GM04504 (cell line): ENCODE measurements around the gene C6orf47.
A peak's percentile ranks its signal among the peaks of the same experiment; 100 is the strongest.
"Not testable (repeated sequence)": the region's sequence is repeated elsewhere in the genome, so short reads cannot be mapped to it uniquely, and the experiment has no call there.

Source experiments
- DNase-seq: peaks from one replicate; pipeline ENCODE4 v3.0.0-alpha.2; 2012; ENCODE audit warnings: low read depth

The C6orf47 gene, protein sequence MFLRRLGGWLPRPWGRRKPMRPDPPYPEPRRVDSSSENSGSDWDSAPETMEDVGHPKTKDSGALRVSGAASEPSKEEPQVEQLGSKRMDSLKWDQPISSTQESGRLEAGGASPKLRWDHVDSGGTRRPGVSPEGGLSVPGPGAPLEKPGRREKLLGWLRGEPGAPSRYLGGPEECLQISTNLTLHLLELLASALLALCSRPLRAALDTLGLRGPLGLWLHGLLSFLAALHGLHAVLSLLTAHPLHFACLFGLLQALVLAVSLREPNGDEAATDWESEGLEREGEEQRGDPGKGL

GRCh38 chr6:31660381-31661261 lies at the start of gene C6orf47:
C6orf47 (minus strand) TSS chr6:31660778; CDS start chr6:31659947, 831 bp downstream.
- peak; percentile 45 for DNase-seq

- not testable (repeated sequence) for DNase-seq
These were observed 48.6 kb upstream of the C6orf47 start for GRCh38 chr6:31709157-31709556.

DNA sequence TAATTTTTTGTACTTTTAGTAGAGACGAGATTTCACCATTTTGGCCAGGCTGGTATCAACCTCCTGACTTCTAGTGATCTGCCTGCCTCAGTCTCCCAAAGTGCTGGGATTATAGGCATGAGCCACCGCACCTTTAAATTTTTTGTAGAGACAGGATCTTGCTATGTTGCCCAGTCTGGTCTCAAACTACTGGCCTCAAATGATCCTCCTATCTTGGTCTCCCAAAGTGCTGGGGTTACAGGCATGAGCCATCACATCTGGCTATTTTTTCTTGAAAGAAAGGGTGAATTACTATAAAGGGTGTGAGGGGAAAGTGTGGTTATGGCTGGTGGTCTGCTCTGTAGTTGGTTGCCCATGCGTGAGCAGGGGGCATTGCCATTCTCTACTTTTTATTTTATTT lies 47.6 kb upstream of the C6orf47 start:
- no peak for DNase-seq

- no peak for DNase-seq
These were observed 47.1 kb upstream of the C6orf47 start for GRCh38 chr6:31707701-31708100.

- no peak for DNase-seq
These were observed 46.0 kb upstream of the C6orf47 start, which contains the start of gene LY6G6F for GRCh38 chr6:31706599-31706998. LY6G6F (plus strand) TSS chr6:31706866; CDS start chr6:31706907, 41 bp downstream.

DNA sequence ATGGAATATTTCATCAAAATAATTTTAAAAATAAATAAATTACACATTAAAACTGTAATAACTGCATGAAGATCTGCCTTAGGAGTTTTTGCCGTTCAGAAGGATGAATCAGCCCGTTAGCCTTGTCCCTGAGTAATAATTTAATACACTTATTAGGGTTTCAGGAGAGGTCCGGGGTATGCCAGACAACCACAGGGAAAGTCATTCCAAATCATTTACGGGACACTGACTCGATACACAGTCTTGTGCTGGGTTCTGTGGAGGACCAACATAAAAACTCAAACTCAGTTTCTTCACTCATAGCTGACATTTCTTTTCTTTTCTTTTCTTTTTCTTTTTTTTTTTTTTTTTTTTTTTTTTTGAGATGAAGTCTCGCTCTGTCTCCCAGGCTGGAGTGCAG lies 45.4 kb upstream of the C6orf47 start:
- DNase-seq = no peak

DNA sequence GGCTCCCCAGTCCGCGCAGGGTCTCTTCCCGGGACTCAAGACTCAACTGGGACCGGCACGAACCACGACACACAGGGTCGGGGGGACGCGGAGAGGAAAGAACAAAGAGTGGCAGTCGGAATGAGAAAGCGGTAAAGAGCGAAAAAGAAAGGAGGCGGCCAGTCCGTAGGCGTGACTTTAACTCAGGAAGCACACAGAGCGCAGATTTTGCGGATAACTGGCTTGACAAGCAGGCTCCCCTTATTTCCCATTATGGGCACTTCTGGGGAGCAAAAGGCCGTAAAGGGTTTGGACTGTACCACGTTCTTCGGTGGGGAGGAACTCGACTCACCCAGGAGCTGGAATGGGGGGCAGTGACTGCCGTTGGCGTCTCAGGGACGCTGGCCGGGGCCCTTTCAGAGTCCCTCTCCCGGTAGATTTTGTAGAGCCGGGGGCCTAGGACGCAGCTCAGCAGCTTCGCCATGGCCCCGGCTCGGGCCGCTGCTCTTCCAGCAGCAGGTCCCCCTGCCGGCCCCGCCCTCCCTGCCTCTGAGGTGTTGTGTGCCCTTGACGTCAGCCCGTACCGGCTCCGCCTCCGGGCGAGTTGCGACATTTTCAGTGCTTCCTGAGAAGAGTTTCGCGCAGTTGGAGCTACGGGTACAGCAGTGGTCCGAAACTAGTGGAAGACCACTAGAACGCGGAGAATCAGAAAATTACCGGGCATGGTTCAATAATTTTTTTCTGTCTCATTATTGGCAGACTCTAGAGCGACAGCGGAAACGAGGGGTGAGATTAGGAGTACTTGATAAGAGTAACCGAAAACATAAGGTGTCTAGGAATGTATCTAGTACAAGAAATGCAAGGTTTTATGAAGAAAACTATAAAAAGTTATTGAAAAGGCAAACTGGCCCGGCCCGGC lies 42.5 kb upstream of the C6orf47 start, which contains the start of gene ABHD16A:
TSS of gene ABHD16A (minus strand) at position 506 of the 898 bp plus-strand sequence. CDS start at position 463, 43 bp downstream.
- DNase-seq = peak; percentile 96

- no peak for DNase-seq
These were observed 41.8 kb upstream of the C6orf47 start for GRCh38 chr6:31702405-31702818.

DNA sequence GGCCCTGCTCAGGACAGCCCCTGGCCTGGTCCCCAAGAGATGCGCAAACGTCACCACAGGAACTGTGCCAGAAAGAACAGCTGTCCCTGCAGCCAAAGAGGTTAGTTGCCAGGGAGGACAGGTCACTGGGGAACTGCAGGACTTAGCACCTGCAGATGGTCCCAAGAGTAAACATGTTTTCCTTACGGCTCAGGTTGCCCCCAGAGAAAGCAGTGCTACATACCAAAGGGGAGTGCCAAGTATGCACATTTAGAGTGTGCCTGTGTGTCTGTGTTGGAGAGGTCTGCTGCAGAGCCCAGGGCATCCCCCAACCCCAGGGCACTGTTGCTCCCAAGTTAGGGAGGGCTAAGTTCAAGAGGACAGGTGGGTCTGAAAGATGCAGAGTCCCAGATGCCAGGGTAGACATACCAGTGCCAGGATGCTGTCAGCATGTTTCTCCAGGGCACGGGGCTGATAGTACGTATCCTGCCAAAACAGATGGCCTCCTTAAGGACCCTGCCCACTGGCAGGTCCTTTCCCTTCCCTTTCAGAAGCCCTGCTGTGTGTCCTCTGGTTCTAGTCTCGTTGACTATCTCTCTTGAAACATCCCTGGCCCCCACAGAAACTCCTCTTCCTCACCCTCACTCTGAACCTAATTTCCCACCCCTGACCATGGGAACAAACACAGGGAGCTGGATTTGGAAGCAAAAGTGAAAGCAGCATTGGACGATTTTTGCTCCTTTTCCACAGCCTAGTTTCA lies 41.3 kb upstream of the C6orf47 start:
- no peak for DNase-seq

GRCh38 chr6:31700740-31701401 lies 40.3 kb upstream of the C6orf47 start:
- DNase-seq = no peak

- DNase-seq = no peak
These were observed 37.0 kb upstream of the C6orf47 start for GRCh38 chr6:31697555-31697954.

DNA sequence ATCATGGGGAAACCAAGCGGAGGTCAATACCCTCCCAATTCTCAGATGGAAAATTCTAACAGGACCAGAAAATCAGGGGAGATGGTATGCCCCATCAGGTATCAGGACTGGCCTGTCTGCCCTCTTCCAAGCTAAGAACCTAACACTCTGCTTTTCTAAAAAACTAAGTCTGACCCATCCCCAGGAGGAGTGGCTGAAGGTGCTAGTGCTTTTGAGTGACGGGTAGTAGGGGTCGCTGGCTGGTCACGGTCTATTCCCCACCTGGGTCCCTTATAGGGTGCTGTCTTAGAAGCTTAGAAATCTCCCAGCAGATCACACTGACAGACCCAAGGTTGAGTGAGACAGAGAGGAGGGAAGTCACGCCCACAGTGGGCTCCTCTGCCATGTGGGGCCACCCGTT lies 33.0 kb upstream of the C6orf47 start:
- no peak for DNase-seq

DNA sequence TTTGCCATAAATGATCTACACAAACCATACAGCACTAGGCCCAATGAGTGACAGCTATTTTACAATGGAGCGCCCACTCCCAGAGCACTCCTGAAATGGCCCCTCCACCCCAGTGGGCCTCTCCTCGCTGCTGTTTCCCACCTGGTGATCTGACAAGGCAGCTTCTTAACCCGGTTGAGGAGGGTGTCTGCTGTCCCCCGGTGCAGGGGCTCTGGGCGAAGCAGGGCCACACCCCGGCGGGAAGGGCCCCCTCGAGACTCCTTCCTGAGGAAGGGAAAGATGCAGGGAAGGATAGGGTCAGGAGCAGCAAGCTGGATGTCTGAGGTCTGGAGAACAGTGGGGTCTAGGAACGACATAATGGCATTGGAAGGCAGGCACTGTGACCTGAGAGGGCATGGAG lies 32.3 kb upstream of the C6orf47 start:
- no peak for DNase-seq

DNA sequence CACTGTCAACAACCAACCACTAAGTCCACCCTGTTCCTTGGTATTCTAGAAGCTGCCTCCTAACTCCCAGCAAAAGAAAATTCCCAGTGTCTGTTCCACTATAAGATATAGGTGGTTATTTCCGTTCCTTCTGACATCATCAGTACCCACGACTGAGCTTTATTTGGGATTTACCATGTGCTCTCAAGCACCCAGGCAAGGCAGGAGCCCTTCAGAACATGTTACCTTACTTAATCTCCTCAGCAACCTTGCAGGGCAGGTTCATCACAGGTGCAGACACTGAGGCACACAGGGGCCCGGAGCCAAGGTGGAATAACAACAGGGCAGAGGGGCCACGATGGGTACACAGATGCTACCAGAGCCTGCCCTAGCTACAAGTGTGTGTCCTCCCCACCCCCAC lies 31.8 kb upstream of the C6orf47 start:
- no peak for DNase-seq

GRCh38 chr6:31691564-31692108 lies 31.1 kb upstream of the C6orf47 start:
- no peak for DNase-seq

DNA sequence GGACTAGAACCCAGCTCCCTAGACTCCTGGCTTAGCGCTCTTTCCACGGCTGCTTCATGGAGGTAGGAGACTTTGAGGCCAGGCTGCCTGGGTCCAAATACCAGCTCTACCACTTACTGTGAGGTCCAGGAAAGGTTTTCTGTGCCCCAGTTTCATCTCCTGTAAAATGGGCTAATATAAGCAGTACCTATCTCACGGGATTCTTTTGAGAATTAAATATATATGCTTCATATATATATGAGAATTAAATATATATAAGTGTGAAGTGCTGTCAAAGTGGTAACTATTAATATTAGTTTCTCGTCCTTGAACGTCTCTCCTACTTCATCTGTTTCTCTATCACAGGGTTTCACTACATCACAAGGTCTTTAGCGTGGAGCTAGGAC lies 30.5 kb upstream of the C6orf47 start:
- DNase-seq = no peak

DNA sequence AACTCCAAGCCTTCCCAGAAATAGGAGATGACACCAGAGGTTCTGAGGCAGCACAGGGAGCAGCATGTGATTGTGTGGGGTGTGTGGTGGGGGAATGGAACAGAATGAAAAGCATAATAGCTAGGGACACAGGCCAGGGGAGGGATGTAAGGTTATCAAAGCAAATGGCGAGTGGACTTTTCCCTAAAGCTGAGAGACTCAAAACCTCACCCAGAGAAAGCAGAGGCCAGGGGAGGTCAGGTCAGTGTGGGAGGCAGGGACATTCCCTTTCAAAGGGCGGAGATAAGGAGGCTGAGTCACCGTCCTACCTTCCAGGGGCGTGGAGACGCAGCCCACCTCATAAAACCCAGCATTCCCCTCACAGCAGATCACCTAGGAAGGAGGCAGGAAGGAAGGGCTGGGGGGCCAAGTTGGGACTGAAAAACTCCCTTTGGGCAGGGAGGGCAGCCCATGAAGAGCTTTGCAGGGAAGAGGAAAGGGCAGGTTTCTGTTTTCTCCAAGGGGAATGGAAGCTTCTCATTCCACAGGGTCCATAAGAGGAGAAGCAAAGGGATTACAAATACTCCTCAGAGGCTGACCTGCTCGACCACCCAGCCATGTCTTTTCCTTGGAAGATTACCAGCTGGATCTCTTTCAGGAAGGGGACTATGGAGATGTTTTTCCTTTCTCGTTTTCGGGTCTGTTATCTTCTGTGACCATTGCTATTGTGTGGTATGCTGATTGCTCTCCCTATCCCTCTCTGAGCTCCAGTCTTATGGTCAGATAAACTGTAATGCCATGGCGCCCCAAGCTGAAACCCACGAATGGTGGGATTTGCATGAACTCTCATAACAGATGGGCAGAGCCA lies 29.9 kb upstream of the C6orf47 start:
- DNase-seq = no peak

DNA sequence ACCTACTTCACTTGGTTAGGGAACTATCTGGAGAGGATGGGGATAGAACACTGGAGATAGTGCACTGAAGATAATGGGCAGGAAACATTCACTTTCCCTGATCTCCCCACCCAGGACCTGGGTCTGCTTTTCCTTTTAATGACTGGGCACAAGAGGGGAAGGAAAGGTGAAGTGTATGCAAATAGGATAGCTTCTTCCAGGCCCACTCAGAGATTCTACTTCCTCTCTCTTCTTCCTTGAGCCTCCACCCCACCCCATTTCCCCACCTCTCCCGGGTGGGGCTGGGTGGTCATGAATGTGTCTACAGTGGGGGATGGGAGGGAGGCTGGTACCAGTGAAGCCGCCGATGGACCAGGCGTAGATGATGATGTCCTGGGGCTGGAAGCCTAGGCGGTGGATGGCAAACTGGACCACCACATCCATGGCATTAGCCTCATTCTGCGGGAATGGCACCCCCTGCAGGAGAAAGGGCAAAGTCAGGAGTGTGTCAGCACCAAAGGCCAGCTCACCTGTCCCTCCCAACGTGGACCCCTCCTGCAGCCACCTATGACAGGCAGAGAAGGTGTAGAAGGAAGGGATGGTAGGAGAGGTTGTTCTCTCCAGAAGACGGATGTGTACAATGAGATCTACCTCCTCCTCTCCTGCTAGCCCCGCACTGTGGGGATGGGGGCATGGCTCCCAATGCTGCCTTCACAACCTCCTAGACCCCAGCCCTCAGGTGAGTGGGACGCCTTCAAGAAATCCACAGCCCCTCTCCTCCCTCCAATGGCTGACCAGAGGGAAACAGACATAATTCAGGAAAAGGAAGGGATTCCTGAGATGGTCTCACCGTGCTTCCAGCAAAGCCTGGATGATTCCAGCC lies 28.9 kb upstream of the C6orf47 start:
- no peak for DNase-seq
